Vagina (tissue), 2 donors: Measurements from ENCODE around the gene CDK6.

Source experiments
- POLR2A ChIP-seq, 2 donors: fragments of 450-650 bp; IDR thresholded peaks; one replicate each; pipeline ENCODE4 v1.6.1; 2017; ENCODE audit warnings: antibody characterized with exemption in 2 of 2, mild to moderate bottlenecking in 2 of 2, moderate library complexity in 2 of 2
- POLR2AphosphoS5 ChIP-seq, 2 donors: sonication (generic); formaldehyde crosslinking; IDR thresholded peaks; one replicate each; pipeline ENCODE4 v1.9.0; 2017; ENCODE audit warnings: antibody characterized with exemption in 2 of 2, mild to moderate bottlenecking in 2 of 2, low read depth in 1 of 2; ENCODE audit not compliant: insufficient read depth in 1 of 2
- TF ChIP-seq, protein P1 (sequence below), 3 experiments: fragments of 450-650 bp in 2 of 3; fragments of 200-600 bp in 1 of 3; sonication (generic) in 1 of 3; IDR thresholded peaks; one replicate each; pipeline ENCODE4 v1.5.1; 2017 to 2019; ENCODE audit warnings: antibody characterized with exemption in 3 of 3, mild to moderate bottlenecking in 2 of 3, moderate library complexity in 2 of 3

DNA sequence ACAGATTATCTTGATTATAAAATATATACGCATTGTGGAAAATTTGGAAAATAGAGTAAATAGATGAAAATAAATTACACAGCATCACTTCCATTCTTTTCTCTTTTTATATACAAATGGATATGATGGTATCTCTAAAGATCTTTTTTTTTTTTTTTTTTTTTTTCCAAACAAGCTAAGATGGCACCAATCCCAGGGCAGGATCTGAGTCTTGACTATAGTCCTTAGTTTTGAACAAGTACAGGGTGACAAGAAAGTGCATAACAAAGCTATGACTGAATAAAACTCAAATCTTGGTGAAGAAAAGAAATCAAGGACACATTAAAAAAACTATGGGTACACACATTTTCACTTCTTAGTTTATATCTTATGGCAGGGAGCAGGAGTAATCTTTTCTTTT, 203.6 kb downstream of the CDK6 start:
- TF ChIP-seq POLR2A (IDR thresholded peaks at IDR 0.05) (no peak), POLR2AphosphoS5 (IDR thresholded peaks at IDR 0.05; ENCODE audit: insufficient read depth in 1 of 2, low read depth in 1 of 2) (no peak)
- TF ChIP-seq, protein P1, sequence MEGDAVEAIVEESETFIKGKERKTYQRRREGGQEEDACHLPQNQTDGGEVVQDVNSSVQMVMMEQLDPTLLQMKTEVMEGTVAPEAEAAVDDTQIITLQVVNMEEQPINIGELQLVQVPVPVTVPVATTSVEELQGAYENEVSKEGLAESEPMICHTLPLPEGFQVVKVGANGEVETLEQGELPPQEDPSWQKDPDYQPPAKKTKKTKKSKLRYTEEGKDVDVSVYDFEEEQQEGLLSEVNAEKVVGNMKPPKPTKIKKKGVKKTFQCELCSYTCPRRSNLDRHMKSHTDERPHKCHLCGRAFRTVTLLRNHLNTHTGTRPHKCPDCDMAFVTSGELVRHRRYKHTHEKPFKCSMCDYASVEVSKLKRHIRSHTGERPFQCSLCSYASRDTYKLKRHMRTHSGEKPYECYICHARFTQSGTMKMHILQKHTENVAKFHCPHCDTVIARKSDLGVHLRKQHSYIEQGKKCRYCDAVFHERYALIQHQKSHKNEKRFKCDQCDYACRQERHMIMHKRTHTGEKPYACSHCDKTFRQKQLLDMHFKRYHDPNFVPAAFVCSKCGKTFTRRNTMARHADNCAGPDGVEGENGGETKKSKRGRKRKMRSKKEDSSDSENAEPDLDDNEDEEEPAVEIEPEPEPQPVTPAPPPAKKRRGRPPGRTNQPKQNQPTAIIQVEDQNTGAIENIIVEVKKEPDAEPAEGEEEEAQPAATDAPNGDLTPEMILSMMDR (IDR thresholded peaks at IDR 0.05) = no peak
